Naive thymus-derived CD8-positive, alpha-beta T cell (primary cell): ENCODE results near the gene MT1A. TPM values are rescaled to one million over a fixed set of nuclear protein-coding genes. Genes with fewer than 3 reads are reported as not detected.

Experiments used
- ATAC-seq, 2 donors: fragments of 150-1000 bp; cut with Tn5 transposase in 1 of 2; sonication (Bioruptor Pico), chemical (Tn5 transposase) in 1 of 2; 1 replicate in 1 of 2; 2 replicates in 1 of 2; pipeline ENCODE4 v1.10.0; 2021; ENCODE audit warnings: mild to moderate bottlenecking in 2 of 2, moderate library complexity in 2 of 2
- POLR2A ChIA-PET: fragments of 350-600 bp; sonication (Branson Sonifier 250); formaldehyde crosslinking; loops from one replicate; lab custom pipeline; 2021; ENCODE audit warnings: antibody characterized with exemption; lab: Charles Lee
- DNase-seq, 10 donors: peaks; one replicate each; pipeline versions ENCODE4 v3.0.0 to v3.0.0-alpha.2; 2020 to 2022
- H3K27ac Mint-ChIP-seq, 10 donors: one replicate each; pipeline ENCODE4 v1.8.0; 2020 to 2022; ENCODE audit warnings: mild to moderate bottlenecking in 10 of 10, mixed read lengths in 10 of 10, moderate library complexity in 4 of 10, inconsistent platforms in 1 of 10
- H3K27me3 Mint-ChIP-seq, 5 donors: one replicate each; pipeline ENCODE4 v1.8.0; 2021 to 2022; ENCODE audit warnings: mixed read lengths in 5 of 5
- H3K36me3 Mint-ChIP-seq, 3 donors: one replicate each; pipeline ENCODE4 v1.8.0; 2020 to 2022; ENCODE audit warnings: mixed read lengths in 3 of 3, mild to moderate bottlenecking in 2 of 3, inconsistent platforms in 1 of 3
- H3K4me1 Mint-ChIP-seq, 4 donors: one replicate each; pipeline ENCODE4 v1.8.0; 2021 to 2022; ENCODE audit warnings: mixed read lengths in 4 of 4
- H3K4me3 Mint-ChIP-seq, 10 donors: one replicate each; pipeline ENCODE4 v1.8.0; 2020 to 2022; ENCODE audit warnings: mild to moderate bottlenecking in 10 of 10, mixed read lengths in 10 of 10, moderate library complexity in 6 of 10, inconsistent platforms in 1 of 10
- H3K9me3 Mint-ChIP-seq, 9 donors: one replicate each; pipeline ENCODE4 v1.8.0; 2020 to 2022; ENCODE audit warnings: mixed read lengths in 9 of 9, mild to moderate bottlenecking in 3 of 9, inconsistent platforms in 1 of 9, moderate library complexity in 1 of 9
- polyA plus RNA-seq, 3 donors: library from polyadenylated mRNA; unstranded; fragments of 300-500 nt; fragmentation: Illumina TruSeq; gene quantifications; one replicate each; pipeline ENCODE4 v1.2.3, GENCODE V29; 2021
- total RNA-seq, 8 experiments: library from RNA in 2 of 8; stranded (reverse) in 2 of 8; gene quantifications; one replicate each; pipeline ENCODE4 v1.2.3 and lab custom pipeline; 2021 to 2026

MT1A gene
- total and polyA plus RNA-seq, 5 experiments from 2014 or later: not detected

- H3K9me3 Mint-ChIP-seq: no peaks in the 10 kb centered on the region
- H3K4me3 Mint-ChIP-seq: peak overlapping the region in 3 of 10 donors; percentile 15 to 81 (median 34)
- H3K27me3 Mint-ChIP-seq: peaks cover 41 to 93% (median 61%) of the 10 kb centered on the region in 5 donors
- POLR2A ChIA-PET: interaction anchor here (1.4 kb wide), 2 partner anchors 16 to 25 kb away, joined by 3 to 4 read pairs; partner anchors contain the start of gene MT2A
- ATAC-seq (no peak), DNase-seq (no peak)
- peaks cover 0 to 2% (median 0%) of the 10 kb centered on the region in 3 donors for H3K36me3 Mint-ChIP-seq
- peaks cover 23 to 51% (median 41%) of the 10 kb centered on the region in 4 donors for H3K4me1 Mint-ChIP-seq
- H3K27ac Mint-ChIP-seq: no peak overlapping the region
Measured at GRCh38 chr16:56633535-56633934, 4.9 kb upstream of the MT1A start.

- Mint-ChIP-seq H3K4me1 (peaks cover 23 to 55% (median 39%) of the 10 kb centered on the region in 4 donors), H3K27ac (peak overlapping the region in 3 of 10 donors; percentile 28 to 79 (median 74)), H3K4me3 (peak overlapping the region; percentile 30 to 86 (median 73)), H3K9me3 (no peaks in the 10 kb centered on the region), H3K27me3 (peaks cover 52 to 100% (median 71%) of the 10 kb centered on the region in 5 donors), H3K36me3 (peaks cover 0 to 2% (median 0%) of the 10 kb centered on the region in 3 donors)
- DNase-seq (no peak), ATAC-seq (no peak)
- POLR2A ChIA-PET: interaction anchor here (1.4 to 2.2 kb wide), 2 partner anchors 11 to 17 kb away, joined by 4 to 6 read pairs; no protein-coding TSS in a partner anchor
Measured at GRCh38 chr16:56634715-56635440, 3.6 kb upstream of the MT1A start.

GRCh38 chr16:56635441-56635967 is 3.0 kb upstream of the MT1A start:
- Mint-ChIP-seq H3K9me3 (no peaks in the 10 kb centered on the region), H3K4me3 (peak overlapping the region; percentile 53 to 86 (median 66)), H3K27me3 (peaks cover 57 to 100% (median 72%) of the 10 kb centered on the region in 5 donors), H3K36me3 (peaks cover 0 to 2% (median 0%) of the 10 kb centered on the region in 3 donors), H3K27ac (peak overlapping the region in 1 of 10 donors; percentile 74), H3K4me1 (peaks cover 23 to 55% (median 36%) of the 10 kb centered on the region in 4 donors)
- POLR2A ChIA-PET: interaction anchor here (0.6 to 2.2 kb wide), 2 partner anchors 12 to 48 kb away, joined by 3 to 6 read pairs; no protein-coding TSS in a partner anchor
- DNase-seq: no peak
- ATAC-seq: peak; percentile 30 to 31

- POLR2A ChIA-PET: interaction anchor here (0.7 kb wide), 1 partner anchor 26 kb away, joined by 3 read pairs; no protein-coding TSS in a partner anchor
- H3K36me3 Mint-ChIP-seq: peaks cover 0 to 1% (median 0%) of the 10 kb centered on the region in 3 donors
Measured at GRCh38 chr16:56636616-56637413, 1.7 kb upstream of the MT1A start.

GRCh38 chr16:56639045-56639444 is 579 bp downstream of the MT1A start:
- DNase-seq (no peak), ATAC-seq (no peak)
- Mint-ChIP-seq H3K36me3 (no peaks in the 10 kb centered on the region), H3K9me3 (no peaks in the 10 kb centered on the region), H3K27me3 (peaks cover 46 to 69% (median 61%) of the 10 kb centered on the region in 5 donors), H3K4me3 (peak overlapping the region in 2 of 10 donors; percentile 43 to 50), H3K4me1 (peaks cover 31 to 58% (median 38%) of the 10 kb centered on the region in 4 donors), H3K27ac (no peak overlapping the region)
- POLR2A ChIA-PET: interaction anchor here (1.7 kb wide), 1 partner anchor 31 kb away, joined by 4 read pairs; the partner anchor contains the start of gene MT2A

More at GRCh38 chr16:56636616-56637413, 1.7 kb upstream of the MT1A start:
- DNase-seq (no peak), ATAC-seq (no peak)
- Mint-ChIP-seq H3K4me3 (peak overlapping the region in 5 of 10 donors; percentile 14 to 81 (median 57)), H3K27me3 (peaks cover 58 to 92% (median 71%) of the 10 kb centered on the region in 5 donors), H3K4me1 (peaks cover 21 to 50% (median 32%) of the 10 kb centered on the region in 4 donors), H3K9me3 (no peaks in the 10 kb centered on the region), H3K27ac (no peak overlapping the region)

- Mint-ChIP-seq H3K36me3 (no peaks in the 10 kb centered on the region), H3K4me1 (peaks cover 29 to 59% (median 36%) of the 10 kb centered on the region in 4 donors), H3K27me3 (peaks cover 36 to 59% (median 52%) of the 10 kb centered on the region in 5 donors), H3K27ac (peak overlapping the region in 1 of 10 donors; percentile 9), H3K4me3 (no peak overlapping the region), H3K9me3 (no peaks in the 10 kb centered on the region)
- POLR2A ChIA-PET: interaction anchor here (0.5 to 1.7 kb wide), 3 partner anchors 11 to 182 kb away, joined by 4 to 5 read pairs (median 4); partner anchors contain the start of gene MT2A
- DNase-seq (no peak), ATAC-seq (no peak)
Measured at GRCh38 chr16:56640076-56640475, 1.6 kb downstream of the MT1A start.

- no peak overlapping the region for H3K4me3 Mint-ChIP-seq
- no peaks in the 10 kb centered on the region for H3K9me3 Mint-ChIP-seq
- DNase-seq: no peak
- ATAC-seq: no peak
- peaks cover 32 to 55% (median 48%) of the 10 kb centered on the region in 5 donors for H3K27me3 Mint-ChIP-seq
- POLR2A ChIA-PET: interaction anchor here (3.9 kb wide), 1 partner anchor 32 kb away, joined by 23 read pairs; the partner anchor contains the start of gene MT2A
- H3K36me3 Mint-ChIP-seq: no peaks in the 10 kb centered on the region
- peaks cover 24 to 49% (median 28%) of the 10 kb centered on the region in 4 donors for H3K4me1 Mint-ChIP-seq
- peak overlapping the region in 1 of 10 donors; percentile 47 for H3K27ac Mint-ChIP-seq
Measured at GRCh38 chr16:56641166-56641565, 2.7 kb downstream of the MT1A start.

- peaks cover 16 to 31% (median 19%) of the 10 kb centered on the region in 4 donors for H3K4me1 Mint-ChIP-seq
- POLR2A ChIA-PET: interaction anchor here (0.7 to 3.9 kb wide), 14 partner anchors 10 to 124 kb away, joined by 3 to 23 read pairs (median 6); partner anchors contain the start of genes BBS2, MT1E, MT1F and MT1X
- H3K36me3 Mint-ChIP-seq: no peaks in the 10 kb centered on the region
- no peaks in the 10 kb centered on the region for H3K9me3 Mint-ChIP-seq
- peak overlapping the region in 9 of 10 donors; percentile 37 to 80 (median 72) for H3K27ac Mint-ChIP-seq
- H3K4me3 Mint-ChIP-seq: peak overlapping the region; percentile 72 to 86 (median 80)
- peak; percentile 98 to 100 for ATAC-seq
- peak; percentile 53 to 85 (median 64) for DNase-seq
- H3K27me3 Mint-ChIP-seq: peaks cover 19 to 39% (median 28%) of the 10 kb centered on the region in 5 donors
Measured at GRCh38 chr16:56643080-56643778, 4.8 kb downstream of the MT1A start.

GRCh38 chr16:56643833-56644232 is 5.4 kb downstream of the MT1A start:
- Mint-ChIP-seq H3K36me3 (no peaks in the 10 kb centered on the region), H3K4me3 (peak overlapping the region; percentile 72 to 86 (median 80)), H3K27ac (peak overlapping the region in 6 of 10 donors; percentile 28 to 81 (median 58)), H3K27me3 (peaks cover 16 to 35% (median 23%) of the 10 kb centered on the region in 5 donors), H3K4me1 (peaks cover 16 to 25% (median 19%) of the 10 kb centered on the region in 4 donors), H3K9me3 (no peaks in the 10 kb centered on the region)
- ATAC-seq: no peak
- no peak for DNase-seq
- POLR2A ChIA-PET: interaction anchor here (0.9 to 3.9 kb wide), 12 partner anchors 9 to 66 kb away, joined by 3 to 23 read pairs (median 6); partner anchors contain the start of genes MT1E, MT1F, MT1X and MT2A

GRCh38 chr16:56645311-56645710 is 6.8 kb downstream of the MT1A start:
- no peaks in the 10 kb centered on the region for H3K36me3 Mint-ChIP-seq
- no peak for ATAC-seq
- peaks cover 16 to 24% (median 19%) of the 10 kb centered on the region in 4 donors for H3K4me1 Mint-ChIP-seq
- H3K27me3 Mint-ChIP-seq: peaks cover 6 to 25% (median 16%) of the 10 kb centered on the region in 5 donors
- no peaks in the 10 kb centered on the region for H3K9me3 Mint-ChIP-seq
- no peak overlapping the region for H3K4me3 Mint-ChIP-seq
- no peak overlapping the region for H3K27ac Mint-ChIP-seq
- POLR2A ChIA-PET: interaction anchor here (1.8 kb wide), 1 partner anchor 14 kb away, joined by 4 read pairs; no protein-coding TSS in a partner anchor
- DNase-seq: no peak

- POLR2A ChIA-PET: interaction anchor here (0.6 to 1.8 kb wide), 4 partner anchors 9 to 50 kb away, joined by 3 to 5 read pairs (median 4); no protein-coding TSS in a partner anchor
- no peaks in the 10 kb centered on the region for H3K36me3 Mint-ChIP-seq
Measured at GRCh38 chr16:56645838-56646237, 7.4 kb downstream of the MT1A start.

More at GRCh38 chr16:56645838-56646237, 7.4 kb downstream of the MT1A start:
- Mint-ChIP-seq H3K4me1 (peaks cover 16 to 24% (median 19%) of the 10 kb centered on the region in 4 donors), H3K27ac (no peak overlapping the region), H3K9me3 (no peaks in the 10 kb centered on the region), H3K4me3 (no peak overlapping the region), H3K27me3 (peaks cover 3 to 22% (median 13%) of the 10 kb centered on the region in 5 donors)
- DNase-seq: no peak
- ATAC-seq: no peak
